HG03196 (cell line): ENCODE results near the gene PLA2G4A.
"Not testable (repeated sequence)": the region's sequence is repeated elsewhere in the genome, so short reads cannot be mapped to it uniquely, and the experiment has no call there.

Source experiments
- ATAC-seq: cut with Tn5 transposase; IDR thresholded peaks from one replicate; pipeline ENCODE4 v1.9.1; 2021; ENCODE audit not compliant: unreplicated experiment

Gene PLA2G4A

DNA sequence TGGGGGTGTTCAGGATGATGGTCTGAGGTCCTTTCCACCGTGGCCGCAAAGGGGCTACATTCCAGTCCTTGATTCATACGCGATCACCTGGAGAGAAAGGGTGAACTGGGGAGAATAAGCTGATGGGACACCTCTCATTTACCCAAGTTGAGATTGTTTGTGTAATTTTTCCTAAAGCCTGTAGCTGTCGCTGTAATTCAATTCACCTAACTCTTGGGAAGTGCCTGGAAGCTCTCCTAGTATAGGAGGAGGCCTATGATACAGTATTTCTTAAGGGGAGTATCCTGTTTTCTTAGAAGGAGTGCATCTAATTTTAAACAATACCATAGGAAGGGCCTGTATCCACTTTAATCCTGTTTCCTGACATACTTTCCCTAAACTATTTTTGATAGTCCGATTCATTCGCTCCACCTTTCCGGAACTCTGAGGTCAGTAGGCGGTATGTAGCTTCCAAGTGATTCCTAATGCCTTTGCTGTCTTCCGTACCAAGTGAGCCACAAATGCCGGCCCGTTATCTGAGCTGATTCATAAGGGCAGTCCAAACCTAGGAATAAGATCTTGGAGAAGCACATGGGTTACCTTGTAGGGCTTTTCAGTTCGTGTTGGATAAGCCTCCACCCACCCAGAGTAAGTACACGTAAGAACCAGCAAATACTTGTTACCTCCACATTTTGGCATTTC, 88.5 kb downstream of the PLA2G4A start:
- ATAC-seq, result not testable (repeated sequence)

DNA sequence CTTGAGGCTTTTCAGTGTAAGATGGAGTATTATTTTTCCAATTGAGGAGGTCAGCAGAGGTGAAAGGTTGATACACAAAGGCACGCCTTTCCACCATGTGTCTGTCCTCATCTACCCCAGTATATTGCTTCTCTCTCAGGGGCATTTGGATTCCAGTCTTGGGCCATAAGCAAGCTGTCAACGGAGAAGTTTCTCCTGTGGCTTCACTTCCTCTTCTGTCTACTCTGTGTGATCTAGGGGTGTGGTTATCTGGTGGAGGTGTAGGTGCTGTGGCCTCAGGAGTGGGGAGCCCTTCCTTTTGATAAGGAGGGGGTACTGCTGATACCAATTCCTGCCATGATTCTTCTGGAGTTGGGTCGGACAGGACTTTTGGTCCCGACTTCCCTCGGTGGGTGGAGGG, 92.6 kb downstream of the PLA2G4A start:
- ATAC-seq, result not testable (repeated sequence)

DNA sequence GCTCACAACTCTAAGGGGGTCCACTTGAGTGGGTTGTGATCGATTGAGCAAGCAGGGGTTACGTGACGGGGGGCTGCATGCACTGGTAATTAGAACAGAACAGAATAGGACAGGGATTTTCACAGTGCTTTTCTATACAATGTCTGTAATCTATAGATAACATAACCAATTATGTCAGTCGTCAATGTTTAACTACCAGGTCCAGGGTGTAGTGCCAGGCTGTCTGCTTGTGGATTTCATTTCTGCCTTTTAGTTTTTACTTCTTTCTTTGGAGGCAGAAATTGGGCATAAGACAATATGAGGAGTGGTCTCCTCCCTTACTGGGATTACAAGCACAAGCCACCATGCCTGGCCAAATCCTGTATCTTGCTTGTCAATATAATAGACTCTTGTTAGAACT, 94.1 kb downstream of the PLA2G4A start:
- ATAC-seq, result not testable (repeated sequence)

DNA sequence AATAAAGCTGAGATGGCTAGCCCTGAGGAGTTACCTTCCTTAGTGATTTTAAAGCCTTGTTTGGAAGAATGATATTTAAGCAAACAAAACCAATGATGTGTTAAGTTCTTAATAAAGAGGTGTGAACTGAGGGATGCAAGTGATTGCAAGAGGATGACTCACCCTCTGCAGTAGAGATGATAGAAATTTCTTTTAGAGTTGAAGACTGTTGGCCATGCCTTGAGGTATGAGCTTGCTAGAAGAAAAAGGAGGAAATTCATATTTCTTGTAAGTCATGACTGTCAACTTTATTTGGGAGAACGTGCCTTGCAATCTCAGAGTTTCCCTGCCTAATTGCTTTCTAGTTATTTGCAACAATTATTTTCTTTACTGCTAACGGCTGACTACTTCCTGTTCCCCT, 94.7 kb downstream of the PLA2G4A start:
- ATAC-seq, result no peak

DNA sequence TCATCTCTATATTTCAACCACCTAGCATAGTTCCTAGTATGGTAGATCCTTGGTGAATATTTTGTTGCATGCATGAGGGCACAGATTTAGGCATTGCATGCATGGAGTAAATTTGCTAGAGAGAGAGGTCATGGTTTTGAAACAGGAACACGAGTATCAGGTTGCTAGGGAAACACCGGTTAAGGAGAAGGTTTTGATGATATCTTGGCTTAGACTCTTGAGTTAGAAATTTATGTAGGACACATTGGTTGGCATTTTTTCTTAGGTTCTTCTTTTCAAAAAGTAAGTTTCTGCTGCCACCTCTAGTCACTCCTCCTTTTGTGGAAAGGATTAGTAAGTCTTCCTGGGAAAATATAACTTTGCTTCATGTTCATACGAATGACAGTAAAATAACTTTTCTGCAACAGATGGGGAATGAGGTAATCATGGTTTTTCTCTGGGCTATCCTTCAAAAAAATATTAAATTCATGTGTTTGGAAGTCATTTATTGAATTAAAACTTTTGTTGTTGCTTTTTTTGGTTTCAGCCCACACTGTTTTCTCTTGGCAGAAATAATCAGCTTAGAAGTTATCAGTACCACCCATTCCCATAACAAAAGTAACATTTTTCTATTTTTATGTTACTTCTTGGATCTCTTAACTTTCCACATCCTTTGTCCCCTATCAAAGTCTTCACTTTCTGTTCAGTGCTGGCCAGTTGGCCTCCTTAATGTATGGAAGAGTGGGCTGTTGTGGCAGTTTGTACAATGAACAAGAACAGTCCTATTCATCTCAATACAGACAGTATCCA, 97.3 kb downstream of the PLA2G4A start:
- no peak for ATAC-seq

DNA sequence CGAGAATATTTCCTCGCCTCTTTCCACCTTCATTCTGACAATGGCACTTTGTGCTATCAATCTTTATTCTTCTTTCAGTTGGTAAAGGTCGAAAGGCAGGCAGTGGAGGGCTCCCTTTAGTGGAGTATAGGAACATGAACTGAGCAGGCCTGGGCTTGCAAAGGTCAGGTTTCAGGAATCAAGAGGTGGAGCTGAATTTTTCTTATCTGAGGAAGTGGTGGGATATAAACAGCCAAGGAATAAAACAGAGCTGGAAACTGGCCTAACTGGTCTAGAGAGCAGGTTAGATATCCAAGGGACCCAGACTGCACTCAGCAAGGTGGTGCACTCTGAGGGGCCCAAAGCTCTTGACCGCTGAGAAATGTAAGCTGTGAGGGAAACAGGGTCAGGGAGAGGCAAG, 99.1 kb downstream of the PLA2G4A start:
- no peak for ATAC-seq

DNA sequence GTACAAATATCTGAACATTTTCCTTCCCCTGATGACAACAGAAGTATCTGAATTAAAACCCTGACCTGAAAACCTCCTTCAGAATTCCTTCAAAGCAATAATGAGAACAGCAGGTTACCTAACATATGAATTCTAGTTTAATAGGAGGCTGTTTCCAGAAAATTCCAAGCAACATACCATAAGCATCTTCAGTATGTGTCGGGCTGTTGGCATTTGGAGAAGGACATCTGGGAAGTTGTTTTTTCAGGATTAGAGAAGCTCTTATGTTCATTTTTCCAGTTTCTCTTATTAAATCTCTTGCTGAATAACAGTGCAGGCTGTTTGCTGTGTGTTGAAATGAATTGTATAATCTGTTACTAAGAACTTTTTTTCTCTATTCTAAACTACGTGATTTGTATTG, 101.5 kb downstream of the PLA2G4A start:
- no peak for ATAC-seq

DNA sequence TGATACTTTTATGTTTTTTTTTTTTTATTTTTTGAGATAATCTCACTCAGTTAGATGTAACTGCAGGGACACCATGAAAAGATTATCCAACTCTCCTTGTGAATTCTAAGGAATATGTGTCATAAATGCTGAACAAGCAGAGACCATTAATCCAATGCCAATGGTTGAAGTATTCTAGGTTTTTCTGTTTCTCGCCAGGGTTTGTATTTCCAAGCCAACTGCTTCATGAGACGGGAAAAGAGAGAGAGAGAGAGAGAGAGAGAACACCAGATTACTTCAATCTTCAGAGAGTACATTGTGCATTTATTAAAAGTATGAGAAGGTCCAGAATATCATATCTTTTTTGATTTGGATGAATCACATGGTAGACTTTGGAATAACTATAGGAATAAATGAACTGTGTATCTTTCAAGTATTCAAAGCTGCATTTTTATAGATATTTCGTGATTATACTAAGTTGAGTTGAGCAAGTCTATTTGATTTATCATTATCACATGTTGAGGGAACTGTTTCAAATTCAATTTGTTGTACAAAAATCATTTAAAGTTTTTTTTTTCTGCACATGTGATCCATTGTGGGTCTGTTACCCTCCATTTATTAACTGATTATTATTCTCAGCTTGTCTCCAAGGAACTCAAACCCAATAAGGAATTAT, 108.4 kb downstream of the PLA2G4A start:
- ATAC-seq, result no peak

DNA sequence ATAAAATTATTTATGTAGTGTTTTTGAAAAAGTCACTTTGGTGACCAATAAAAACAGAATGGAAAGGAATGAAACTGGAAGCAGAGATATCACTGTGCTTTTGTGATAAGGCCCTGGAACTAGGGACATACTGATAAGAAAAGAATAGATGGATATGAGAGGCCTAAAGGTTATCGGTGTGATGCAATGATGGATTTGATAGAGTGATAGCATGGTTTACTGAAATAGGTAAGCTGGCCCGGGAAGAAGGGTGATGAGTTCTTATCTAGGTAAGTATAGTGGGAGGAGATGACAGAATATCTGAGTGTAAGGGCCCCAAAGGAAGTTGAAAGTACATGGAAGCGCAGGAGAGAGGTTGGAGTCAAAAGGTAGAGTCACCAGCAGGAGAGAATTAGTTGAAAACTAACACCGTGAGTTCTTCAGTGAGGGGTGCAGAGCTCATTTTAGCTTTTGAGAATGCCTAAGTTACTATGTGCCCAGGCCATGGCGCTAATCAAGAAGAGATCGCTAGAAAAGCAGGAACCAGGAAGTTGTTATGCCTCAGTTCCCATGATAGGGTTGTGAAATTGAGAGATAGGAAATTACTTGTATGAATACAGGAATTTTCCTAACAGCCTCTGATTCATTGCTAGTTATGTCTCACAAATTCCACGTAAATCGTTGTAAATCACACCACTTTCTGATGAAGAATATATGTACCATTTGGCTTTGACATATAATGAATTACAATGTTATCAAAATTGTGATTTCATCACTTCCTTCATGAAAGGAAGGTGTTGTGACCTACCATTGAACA, 115.3 kb downstream of the PLA2G4A start:
- ATAC-seq, result no peak

DNA sequence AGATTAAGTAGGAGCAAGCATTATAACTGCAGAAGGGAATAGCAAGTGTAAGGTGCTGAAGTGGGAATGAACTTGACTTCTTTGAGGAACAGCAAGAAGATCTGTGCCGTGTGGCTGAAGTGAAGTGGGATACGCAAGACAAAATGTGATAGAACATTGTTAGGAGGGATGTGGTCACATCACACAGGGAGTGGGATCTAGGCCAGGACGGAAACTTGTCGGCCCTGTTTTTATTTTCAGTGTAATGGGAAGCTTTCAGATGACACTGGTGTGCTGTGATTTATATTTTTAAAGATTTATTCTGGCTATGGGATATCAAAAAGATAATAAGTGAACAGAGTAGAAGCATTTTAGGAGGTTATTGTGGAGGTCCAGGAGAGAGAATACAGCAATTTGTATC, 116.4 kb downstream of the PLA2G4A start:
- ATAC-seq, result no peak

DNA sequence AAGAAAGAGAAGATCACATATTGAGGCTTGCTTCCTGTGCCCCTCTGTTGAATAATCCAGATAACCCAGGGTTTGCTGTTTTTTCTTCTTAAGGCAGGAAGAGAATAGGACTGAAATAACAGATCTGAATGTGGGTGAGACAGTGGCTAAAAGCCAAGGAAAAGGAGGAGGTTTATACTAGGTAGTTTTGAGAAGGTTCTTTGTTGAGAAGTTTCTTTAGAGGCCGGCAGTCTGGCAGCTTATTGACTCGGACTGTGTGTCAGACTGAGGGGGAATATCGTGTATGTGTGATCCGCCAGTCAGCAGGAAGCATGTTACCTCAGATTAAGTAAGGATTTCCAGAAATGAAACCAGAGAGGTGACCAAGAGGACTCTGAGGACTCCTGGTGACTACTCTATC, 119.8 kb downstream of the PLA2G4A start:
- no peak for ATAC-seq

DNA sequence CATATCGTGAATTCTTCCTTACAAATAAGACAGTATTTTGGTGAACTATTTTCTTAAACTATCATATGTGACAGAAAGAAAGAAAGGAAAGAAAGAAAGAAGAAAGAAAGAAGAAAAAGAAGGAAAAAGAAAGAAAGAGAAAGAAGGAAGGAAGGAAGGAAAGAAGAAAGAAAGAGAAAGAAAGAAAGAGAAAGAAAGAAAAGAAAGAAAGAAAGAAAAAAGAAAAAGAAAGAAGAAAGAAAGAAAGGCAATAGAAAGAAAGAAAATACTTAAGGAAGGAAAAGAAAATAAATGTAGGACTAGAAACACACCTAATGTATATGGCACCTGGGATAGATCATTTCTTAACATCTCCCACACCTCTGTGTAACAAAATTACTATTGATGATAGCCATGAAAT, 120.4 kb downstream of the PLA2G4A start:
- ATAC-seq, result no peak

DNA sequence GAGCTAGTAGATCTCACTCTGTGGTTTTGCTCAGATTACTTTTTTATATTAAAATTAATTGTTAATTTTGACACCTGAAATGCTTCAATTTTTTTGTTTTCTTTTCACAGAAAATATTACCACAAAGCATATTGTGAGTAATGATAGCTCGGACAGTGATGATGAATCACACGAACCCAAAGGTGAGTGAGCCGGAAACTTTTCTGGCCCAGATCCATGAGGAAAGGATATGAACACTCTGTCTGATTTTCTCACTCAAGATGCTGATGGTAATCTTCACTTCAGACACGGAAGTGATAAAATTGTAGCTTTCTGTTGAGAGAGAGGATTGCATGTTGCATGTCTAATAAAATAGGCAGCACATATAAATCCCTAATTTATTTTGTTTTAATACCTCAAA, 121.8 kb downstream of the PLA2G4A start:
- no peak for ATAC-seq

DNA sequence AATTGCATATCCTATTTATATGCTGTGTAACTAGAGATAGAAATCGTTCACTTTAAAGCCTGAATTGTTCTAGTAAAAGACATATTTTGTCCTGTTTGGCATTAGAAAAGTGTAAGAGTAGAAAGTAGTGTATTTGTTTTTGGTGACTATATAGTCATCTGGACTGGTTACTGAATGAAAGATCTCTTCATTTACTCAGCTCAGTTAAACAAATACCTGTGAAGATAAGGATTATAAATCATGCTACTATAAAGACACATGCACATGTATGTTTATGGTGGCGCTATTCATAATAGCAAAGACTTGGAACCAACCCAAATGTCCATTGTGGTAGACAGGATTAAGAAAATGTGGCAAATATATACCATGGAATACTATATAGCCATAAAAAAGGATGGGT, 125.1 kb downstream of the PLA2G4A start:
- ATAC-seq, result no peak

DNA sequence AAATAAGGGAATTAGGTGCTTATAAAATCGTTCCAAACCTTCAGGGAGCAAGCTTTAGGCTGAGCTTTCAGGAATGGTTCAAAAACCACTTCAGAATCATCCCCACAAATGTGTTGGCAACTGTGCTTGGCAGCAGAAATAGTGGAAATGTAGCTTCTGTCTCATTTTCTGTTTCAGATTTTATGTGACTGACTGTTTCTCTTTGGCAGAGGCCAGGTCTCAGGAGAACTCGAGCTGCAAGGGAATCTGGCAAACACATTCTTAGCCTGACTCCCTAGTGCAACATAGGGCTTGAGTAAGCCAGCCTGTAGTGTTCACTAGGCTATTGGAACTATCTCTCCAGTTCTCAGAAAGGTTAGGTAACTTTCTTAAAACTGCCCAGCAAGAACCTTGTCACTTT, 128.6 kb downstream of the PLA2G4A start:
- no peak for ATAC-seq

DNA sequence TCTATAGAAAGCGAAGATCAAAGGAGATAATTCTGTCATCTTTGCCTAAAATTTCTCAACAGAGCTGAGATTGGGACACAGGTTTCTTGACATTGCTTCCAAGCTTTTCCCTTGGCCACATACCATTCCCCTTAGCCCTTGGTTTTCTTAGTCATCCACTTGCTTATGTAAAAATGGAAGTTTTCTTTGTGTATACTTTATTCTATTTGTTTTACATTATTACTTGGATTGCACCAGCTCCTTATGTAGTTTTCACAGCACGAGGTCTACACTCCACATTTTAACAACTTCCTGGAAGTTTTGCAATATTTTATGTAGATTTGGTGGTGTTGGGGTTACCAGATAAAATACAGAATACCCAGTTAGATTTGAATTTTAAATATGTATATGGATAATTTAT, 129.8 kb downstream of the PLA2G4A start:
- ATAC-seq, result no peak

DNA sequence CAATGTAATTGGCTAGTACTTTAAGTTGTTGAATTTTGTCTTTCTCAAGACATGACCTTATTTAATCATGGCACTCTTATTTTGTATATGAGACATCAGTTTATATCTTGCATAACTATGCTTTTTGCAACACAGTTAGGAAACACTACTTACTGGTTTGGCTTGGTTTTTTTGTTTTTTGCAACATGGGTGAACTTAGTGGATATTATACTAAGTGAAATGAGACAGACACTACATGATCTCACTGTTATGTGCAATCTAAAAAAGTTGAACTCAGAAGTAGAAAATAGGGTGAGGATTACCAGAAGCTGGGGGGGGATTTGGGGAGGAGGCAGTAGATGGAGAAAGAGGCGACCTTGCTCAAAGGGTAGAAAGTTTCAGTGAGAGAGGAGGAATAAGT, 132.1 kb downstream of the PLA2G4A start:
- ATAC-seq, result no peak

DNA sequence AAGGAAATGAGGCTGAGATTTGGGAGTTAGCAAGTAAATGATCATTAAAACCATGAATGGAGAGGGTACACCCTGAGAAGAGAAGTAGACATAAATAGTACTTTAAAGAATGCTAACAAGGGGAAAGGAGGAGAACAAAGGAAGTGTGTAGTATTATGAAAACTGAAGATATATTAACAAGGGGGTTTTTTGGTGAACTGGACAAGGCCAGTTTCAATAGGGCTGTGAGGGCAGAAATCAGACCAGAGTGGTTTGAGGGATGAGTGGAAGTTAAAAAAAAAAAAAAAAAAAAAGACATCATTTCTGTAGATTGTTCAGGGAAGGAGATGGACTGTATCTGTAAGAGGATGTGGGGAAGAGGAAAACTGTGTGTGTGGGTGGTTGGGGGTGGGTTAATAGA, 137.1 kb downstream of the PLA2G4A start:
- no peak for ATAC-seq

DNA sequence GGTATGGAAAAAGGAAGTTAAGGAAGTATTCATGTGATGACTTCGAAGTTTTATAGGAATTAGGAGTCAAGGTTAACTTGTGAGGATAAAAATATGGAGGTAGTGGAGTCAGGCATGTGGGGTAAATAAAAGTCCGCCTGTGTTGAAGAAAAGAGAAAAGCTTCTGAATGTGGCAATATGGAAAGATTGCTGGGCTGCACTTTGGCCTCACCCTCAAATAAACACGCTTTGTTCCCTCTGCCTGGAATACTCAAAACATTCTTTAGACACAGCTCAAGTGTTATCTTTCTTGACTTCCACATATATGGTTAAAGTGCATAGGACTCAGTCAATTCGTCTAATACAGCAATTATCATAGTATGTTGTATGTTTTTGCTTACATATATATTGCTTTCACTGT, 137.7 kb downstream of the PLA2G4A start:
- ATAC-seq, result no peak

DNA sequence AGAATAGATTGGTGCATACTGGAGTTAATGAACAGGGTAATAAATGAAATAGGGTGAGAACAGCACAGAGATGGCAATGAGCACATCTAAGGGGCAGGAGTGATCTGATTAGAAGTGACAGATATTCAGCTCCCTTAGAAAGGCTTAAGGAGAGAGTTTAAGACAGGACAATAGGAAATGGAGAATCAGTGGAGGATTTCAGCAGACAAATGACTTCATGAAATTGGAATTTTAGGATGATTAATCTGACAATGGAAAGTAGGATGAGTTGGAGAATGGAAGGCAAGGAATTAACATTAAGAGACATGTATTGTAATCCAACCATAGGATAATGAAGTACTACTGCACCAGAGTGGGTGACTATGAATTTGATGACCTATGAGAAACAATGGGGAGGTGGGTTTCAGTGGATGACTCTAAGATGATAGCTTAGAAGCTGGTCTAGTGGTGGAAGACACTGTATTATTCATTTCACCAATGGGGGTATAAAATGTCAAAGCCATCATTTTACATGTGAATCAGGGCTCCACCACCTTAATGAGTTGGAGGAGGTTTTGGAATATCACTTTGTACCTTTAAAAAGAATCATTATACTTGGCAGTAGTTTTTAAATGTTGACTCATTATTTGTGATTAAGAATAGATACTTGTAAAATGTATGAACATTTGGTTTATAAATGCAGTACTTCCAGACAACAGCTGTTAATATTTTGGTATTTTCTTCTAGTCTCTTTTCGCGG, 139.1 kb downstream of the PLA2G4A start:
- ATAC-seq, result no peak

DNA sequence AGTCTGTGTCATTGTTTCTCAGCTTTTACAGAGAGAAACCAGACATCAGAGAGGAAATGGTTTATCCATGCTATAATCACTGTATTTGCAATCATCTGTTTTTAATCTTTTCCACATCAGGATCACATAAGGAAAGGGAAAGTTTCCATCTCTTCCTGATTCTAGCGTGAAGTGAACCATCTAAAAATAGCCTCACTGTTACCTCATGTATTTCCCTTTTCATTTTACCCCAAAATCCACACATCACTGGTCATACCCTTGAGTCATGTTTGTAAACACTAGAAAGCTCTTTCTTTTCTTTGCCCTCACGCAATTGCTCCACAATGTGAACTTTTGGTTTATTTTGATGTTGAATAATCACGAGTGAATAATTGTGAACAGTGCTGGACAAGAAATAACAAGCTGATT, 146.0 kb downstream of the PLA2G4A start:
- no peak for ATAC-seq
